WTC11 (cell line): ENCODE measurements around the gene RAMP3. TPM values are rescaled to one million over a fixed set of nuclear protein-coding genes. Genes with fewer than 3 reads are reported as not detected.

Source experiments
- ATAC-seq: fragments of 200-7000 bp; cut with Tn5 transposase; 2 replicates; pipeline ENCODE4 v1.10.0; 2021; ENCODE audit warnings: mild to moderate bottlenecking, moderate library complexity
- CTCF ChIA-PET: fragments of 300-600 bp; sonication (Branson Sonifier 250); formaldehyde crosslinking; loops from one replicate; lab custom pipeline; 2021; ENCODE audit warnings: antibody characterized with exemption; lab: Charles Lee
- POLR2A ChIA-PET: fragments of 350-600 bp; sonication (Branson Sonifier 250); formaldehyde crosslinking; loops from one replicate; lab custom pipeline; 2021; ENCODE audit warnings: antibody characterized with exemption; lab: Charles Lee
- DNase-seq: peaks from one replicate; pipeline ENCODE4 v3.0.0; 2021; ENCODE audit warnings: low spot score
- H3K27ac Mint-ChIP-seq: 2 replicates; pipeline ENCODE4 v1.8.0; 2021; ENCODE audit warnings: mixed read lengths
- H3K27me3 Mint-ChIP-seq: 2 replicates; pipeline ENCODE4 v1.8.0; 2021; ENCODE audit warnings: low read depth, mild to moderate bottlenecking, moderate library complexity, mixed read lengths
- H3K36me3 Mint-ChIP-seq: 2 replicates; pipeline ENCODE4 v1.8.0; 2021; ENCODE audit warnings: mixed read lengths
- H3K4me1 Mint-ChIP-seq: 2 replicates; pipeline ENCODE4 v1.8.0; 2022; ENCODE audit warnings: mixed read lengths
- H3K4me3 Mint-ChIP-seq: 2 replicates; pipeline ENCODE4 v1.8.0; 2021; ENCODE audit warnings: mild to moderate bottlenecking, moderate library complexity, mixed read lengths
- H3K9me3 Mint-ChIP-seq: 2 replicates; pipeline ENCODE4 v1.8.0; 2021; ENCODE audit warnings: mixed read lengths
- AFF4 ChIP-seq: sonication (generic); formaldehyde crosslinking; IDR thresholded peaks from 2 replicates; pipeline ENCODE4 v1.8.1; 2023; ENCODE audit warnings: mild to moderate bottlenecking, missing genetic modification reagents, borderline replicate concordance
- ELF4 ChIP-seq: sonication (generic); formaldehyde crosslinking; IDR thresholded peaks from 2 replicates; pipeline ENCODE4 v1.8.1; 2022; ENCODE audit warnings: low read depth, mild to moderate bottlenecking, moderate library complexity, missing genetic modification reagents
- ETV6 ChIP-seq: sonication (generic); formaldehyde crosslinking; IDR thresholded peaks from 2 replicates; pipeline ENCODE4 v1.8.1; 2022; ENCODE audit warnings: mild to moderate bottlenecking, missing genetic modification reagents
- FOXK1 ChIP-seq: sonication (generic); formaldehyde crosslinking; IDR thresholded peaks from 2 replicates; pipeline ENCODE4 v1.8.0; 2022; ENCODE audit warnings: mild to moderate bottlenecking, moderate library complexity, missing genetic modification reagents
- GABPB1 ChIP-seq: sonication (generic); formaldehyde crosslinking; IDR thresholded peaks from 2 replicates; pipeline ENCODE4 v1.8.1; 2023; ENCODE audit warnings: mild to moderate bottlenecking, missing genetic modification reagents
- GRHL2 ChIP-seq: fragments of 250-450 bp; sonication (Bioruptor Pico); IDR thresholded peaks from 2 replicates; pipeline ENCODE4 v1.8.0; 2022; ENCODE audit warnings: mild to moderate bottlenecking, moderate library complexity; ENCODE audit not compliant: insufficient replicate concordance, severe bottlenecking
- MYBL2 ChIP-seq: sonication (generic); formaldehyde crosslinking; IDR thresholded peaks from 2 replicates; pipeline ENCODE4 v1.8.1; 2023; ENCODE audit warnings: mild to moderate bottlenecking, moderate library complexity, missing genetic modification reagents
- OVOL2 ChIP-seq: fragments of 250-450 bp; sonication (Bioruptor Pico); IDR thresholded peaks from 2 replicates; pipeline ENCODE4 v1.9.0; 2021; ENCODE audit warnings: mild to moderate bottlenecking, borderline replicate concordance
- PRRX2 ChIP-seq: fragments of 250-450 bp; sonication (Bioruptor Pico); IDR thresholded peaks from 2 replicates; pipeline ENCODE4 v1.8.0; 2021; ENCODE audit warnings: mild to moderate bottlenecking
- SMAD4 ChIP-seq: sonication (generic); formaldehyde crosslinking; IDR thresholded peaks from 2 replicates; pipeline ENCODE4 v1.8.0; 2022; ENCODE audit warnings: mild to moderate bottlenecking, missing genetic modification reagents
- SOX15 ChIP-seq: fragments of 250-450 bp; sonication (Bioruptor Pico); IDR thresholded peaks from 2 replicates; pipeline ENCODE4 v1.9.0; 2021; ENCODE audit warnings: mild to moderate bottlenecking
- ZNF416 ChIP-seq: fragments of 250-450 bp; sonication (Bioruptor Pico); IDR thresholded peaks from 2 replicates; pipeline ENCODE4 v1.9.0; 2021; ENCODE audit warnings: mild to moderate bottlenecking, inconsistent platforms
- ZNF423 ChIP-seq: fragments of 250-450 bp; sonication (Bioruptor Pico); IDR thresholded peaks from 2 replicates; pipeline ENCODE4 v2.1.2; 2022; ENCODE audit warnings: mild to moderate bottlenecking, moderate library complexity
- total RNA-seq: library from RNA; stranded (reverse); gene quantifications from 3 replicates; pipeline ENCODE4 v1.2.3, GENCODE V29; 2021
- TF ChIP-seq, protein P1 (sequence below): sonication (generic); formaldehyde crosslinking; IDR thresholded peaks from 2 replicates; pipeline ENCODE4 v1.8.1; 2023; ENCODE audit warnings: mild to moderate bottlenecking, missing genetic modification reagents
- TF ChIP-seq, protein P2 (sequence below): sonication (generic); formaldehyde crosslinking; IDR thresholded peaks from 2 replicates; pipeline ENCODE4 v1.8.1; 2022; ENCODE audit warnings: low read depth, missing genetic modification reagents, borderline replicate concordance
- TF ChIP-seq, protein P3 (sequence below): sonication (generic); formaldehyde crosslinking; IDR thresholded peaks from 2 replicates; pipeline ENCODE4 v1.8.0; 2023; ENCODE audit warnings: mild to moderate bottlenecking, missing genetic modification reagents
- TF ChIP-seq, protein P4 (sequence below): fragments of 250-450 bp; sonication (Bioruptor Pico); conservative IDR thresholded peaks from 2 replicates; pipeline ENCODE4 v1.9.0; 2021; ENCODE audit warnings: mild to moderate bottlenecking
- TF ChIP-seq, protein P5 (sequence below): sonication (generic); formaldehyde crosslinking; IDR thresholded peaks from 2 replicates; pipeline ENCODE4 v1.8.1; 2023; ENCODE audit warnings: mild to moderate bottlenecking, missing genetic modification reagents
- TF ChIP-seq, protein P6 (sequence below): sonication (generic); formaldehyde crosslinking; IDR thresholded peaks from 2 replicates; pipeline ENCODE4 v1.8.1; 2022; ENCODE audit warnings: mild to moderate bottlenecking, missing genetic modification reagents, moderate library complexity, borderline replicate concordance

The RAMP3 gene
- total RNA-seq, 1 experiment from 2014 or later, result 0.85 TPM

GRCh38 chr7:45185864-45186250 is 28.3 kb downstream of the RAMP3 start:
- Mint-ChIP-seq H3K9me3 (no peaks in the 10 kb centered on the region), H3K4me1 (no peaks in the 10 kb centered on the region), H3K4me3 (no peak overlapping the region), H3K36me3 (no peaks in the 10 kb centered on the region), H3K27me3 (no peaks in the 10 kb centered on the region), H3K27ac (no peak overlapping the region)
- no peak for DNase-seq
- CTCF ChIA-PET, result no interaction called here
- POLR2A ChIA-PET, result no interaction called here
- no peak for TF ChIP-seq SOX15
- TF ChIP-seq OVOL2 (CRISPR knock-in tag), result no peak
- TF ChIP-seq, protein P1, sequence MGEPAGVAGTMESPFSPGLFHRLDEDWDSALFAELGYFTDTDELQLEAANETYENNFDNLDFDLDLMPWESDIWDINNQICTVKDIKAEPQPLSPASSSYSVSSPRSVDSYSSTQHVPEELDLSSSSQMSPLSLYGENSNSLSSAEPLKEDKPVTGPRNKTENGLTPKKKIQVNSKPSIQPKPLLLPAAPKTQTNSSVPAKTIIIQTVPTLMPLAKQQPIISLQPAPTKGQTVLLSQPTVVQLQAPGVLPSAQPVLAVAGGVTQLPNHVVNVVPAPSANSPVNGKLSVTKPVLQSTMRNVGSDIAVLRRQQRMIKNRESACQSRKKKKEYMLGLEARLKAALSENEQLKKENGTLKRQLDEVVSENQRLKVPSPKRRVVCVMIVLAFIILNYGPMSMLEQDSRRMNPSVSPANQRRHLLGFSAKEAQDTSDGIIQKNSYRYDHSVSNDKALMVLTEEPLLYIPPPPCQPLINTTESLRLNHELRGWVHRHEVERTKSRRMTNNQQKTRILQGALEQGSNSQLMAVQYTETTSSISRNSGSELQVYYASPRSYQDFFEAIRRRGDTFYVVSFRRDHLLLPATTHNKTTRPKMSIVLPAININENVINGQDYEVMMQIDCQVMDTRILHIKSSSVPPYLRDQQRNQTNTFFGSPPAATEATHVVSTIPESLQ, result no peak
- TF ChIP-seq, all 79 proteins: peak for 0
- no peak for ATAC-seq

DNA sequence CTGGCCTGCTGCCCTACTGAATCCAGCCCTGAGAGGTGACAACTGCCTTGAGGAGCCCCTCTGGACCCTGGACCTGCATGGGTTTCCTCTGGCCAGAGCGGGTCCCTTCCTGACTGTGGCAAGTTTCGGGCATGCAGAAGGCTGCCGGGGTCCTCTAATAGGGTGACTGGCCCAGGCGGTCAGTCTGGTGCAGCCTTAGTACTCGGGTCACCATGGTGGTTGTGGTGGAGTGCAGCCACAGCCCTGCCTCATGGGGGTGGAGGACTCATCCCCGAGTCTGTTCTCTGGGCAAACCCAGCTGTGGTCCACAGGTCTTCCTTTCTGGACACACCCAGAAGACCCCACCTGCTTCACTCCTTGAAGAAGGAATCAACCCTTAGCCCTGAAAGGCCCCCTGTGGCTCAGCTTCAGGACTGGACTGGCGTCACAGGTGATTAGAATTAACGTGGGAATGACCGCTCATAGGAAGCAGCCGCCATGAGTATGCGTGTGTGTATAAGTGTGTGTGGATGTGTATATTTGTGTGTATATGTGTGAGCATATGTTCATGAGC is 28.7 kb downstream of the RAMP3 start:
- Mint-ChIP-seq H3K27ac (no peak overlapping the region), H3K27me3 (no peaks in the 10 kb centered on the region), H3K36me3 (no peaks in the 10 kb centered on the region), H3K4me1 (no peaks in the 10 kb centered on the region), H3K4me3 (no peak overlapping the region), H3K9me3 (no peaks in the 10 kb centered on the region)
- POLR2A ChIA-PET, result no interaction called here
- no peak for ATAC-seq
- CTCF ChIA-PET, result no interaction called here
- DNase-seq, result no peak
- TF ChIP-seq, protein P2, sequence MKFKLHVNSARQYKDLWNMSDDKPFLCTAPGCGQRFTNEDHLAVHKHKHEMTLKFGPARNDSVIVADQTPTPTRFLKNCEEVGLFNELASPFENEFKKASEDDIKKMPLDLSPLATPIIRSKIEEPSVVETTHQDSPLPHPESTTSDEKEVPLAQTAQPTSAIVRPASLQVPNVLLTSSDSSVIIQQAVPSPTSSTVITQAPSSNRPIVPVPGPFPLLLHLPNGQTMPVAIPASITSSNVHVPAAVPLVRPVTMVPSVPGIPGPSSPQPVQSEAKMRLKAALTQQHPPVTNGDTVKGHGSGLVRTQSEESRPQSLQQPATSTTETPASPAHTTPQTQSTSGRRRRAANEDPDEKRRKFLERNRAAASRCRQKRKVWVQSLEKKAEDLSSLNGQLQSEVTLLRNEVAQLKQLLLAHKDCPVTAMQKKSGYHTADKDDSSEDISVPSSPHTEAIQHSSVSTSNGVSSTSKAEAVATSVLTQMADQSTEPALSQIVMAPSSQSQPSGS (CRISPR knock-in tag), result no peak
- TF ChIP-seq ZNF423 (CRISPR knock-in tag) (no peak), ZNF416 (no peak), GRHL2 (CRISPR knock-in tag) (no peak), SMAD4 (CRISPR knock-in tag) (no peak), FOXK1 (no peak), AFF4 (CRISPR knock-in tag) (no peak), SOX15 (no peak), ETV6 (no peak), MYBL2 (CRISPR knock-in tag) (no peak), PRRX2 (CRISPR knock-in tag) (no peak), GABPB1 (CRISPR knock-in tag) (no peak), ELF4 (CRISPR knock-in tag) (no peak)
- TF ChIP-seq, protein P3, sequence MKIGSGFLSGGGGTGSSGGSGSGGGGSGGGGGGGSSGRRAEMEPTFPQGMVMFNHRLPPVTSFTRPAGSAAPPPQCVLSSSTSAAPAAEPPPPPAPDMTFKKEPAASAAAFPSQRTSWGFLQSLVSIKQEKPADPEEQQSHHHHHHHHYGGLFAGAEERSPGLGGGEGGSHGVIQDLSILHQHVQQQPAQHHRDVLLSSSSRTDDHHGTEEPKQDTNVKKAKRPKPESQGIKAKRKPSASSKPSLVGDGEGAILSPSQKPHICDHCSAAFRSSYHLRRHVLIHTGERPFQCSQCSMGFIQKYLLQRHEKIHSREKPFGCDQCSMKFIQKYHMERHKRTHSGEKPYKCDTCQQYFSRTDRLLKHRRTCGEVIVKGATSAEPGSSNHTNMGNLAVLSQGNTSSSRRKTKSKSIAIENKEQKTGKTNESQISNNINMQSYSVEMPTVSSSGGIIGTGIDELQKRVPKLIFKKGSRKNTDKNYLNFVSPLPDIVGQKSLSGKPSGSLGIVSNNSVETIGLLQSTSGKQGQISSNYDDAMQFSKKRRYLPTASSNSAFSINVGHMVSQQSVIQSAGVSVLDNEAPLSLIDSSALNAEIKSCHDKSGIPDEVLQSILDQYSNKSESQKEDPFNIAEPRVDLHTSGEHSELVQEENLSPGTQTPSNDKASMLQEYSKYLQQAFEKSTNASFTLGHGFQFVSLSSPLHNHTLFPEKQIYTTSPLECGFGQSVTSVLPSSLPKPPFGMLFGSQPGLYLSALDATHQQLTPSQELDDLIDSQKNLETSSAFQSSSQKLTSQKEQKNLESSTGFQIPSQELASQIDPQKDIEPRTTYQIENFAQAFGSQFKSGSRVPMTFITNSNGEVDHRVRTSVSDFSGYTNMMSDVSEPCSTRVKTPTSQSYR (CRISPR knock-in tag), result no peak
- TF ChIP-seq, protein P4, sequence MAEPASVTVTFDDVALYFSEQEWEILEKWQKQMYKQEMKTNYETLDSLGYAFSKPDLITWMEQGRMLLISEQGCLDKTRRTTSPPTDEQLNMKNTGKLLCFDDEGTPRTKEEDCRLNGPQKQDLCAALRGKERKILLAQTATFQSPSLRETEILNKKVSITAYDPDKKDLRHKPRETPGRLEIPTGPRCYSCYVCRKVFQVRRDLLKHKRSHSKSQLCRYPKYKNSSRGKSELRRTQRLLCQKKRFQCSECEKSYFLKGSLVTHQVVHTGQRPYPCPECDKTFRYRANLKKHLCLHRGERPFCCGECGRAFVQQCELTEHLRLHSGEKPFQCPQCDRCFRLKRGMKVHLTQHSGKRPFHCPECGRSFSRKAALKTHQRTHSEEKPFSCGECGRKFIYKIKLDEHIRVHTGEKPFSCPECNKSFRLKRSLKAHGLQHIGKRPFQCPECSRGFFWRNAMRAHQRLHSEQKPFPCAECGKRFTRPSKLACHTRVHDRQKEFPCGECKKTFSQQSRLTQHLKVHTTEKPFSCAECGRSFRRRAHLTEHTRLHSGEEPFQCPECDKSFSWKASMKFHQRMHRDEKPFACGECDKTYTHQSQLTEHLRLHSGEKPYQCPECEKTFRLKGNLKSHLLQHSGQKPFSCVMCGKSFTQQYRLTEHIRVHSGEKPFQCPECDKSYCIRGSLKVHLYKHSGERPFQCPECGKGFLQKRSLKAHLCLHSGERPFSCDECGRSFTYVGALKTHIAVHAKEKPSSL (CRISPR knock-in tag), result no peak
- TF ChIP-seq, protein P5, sequence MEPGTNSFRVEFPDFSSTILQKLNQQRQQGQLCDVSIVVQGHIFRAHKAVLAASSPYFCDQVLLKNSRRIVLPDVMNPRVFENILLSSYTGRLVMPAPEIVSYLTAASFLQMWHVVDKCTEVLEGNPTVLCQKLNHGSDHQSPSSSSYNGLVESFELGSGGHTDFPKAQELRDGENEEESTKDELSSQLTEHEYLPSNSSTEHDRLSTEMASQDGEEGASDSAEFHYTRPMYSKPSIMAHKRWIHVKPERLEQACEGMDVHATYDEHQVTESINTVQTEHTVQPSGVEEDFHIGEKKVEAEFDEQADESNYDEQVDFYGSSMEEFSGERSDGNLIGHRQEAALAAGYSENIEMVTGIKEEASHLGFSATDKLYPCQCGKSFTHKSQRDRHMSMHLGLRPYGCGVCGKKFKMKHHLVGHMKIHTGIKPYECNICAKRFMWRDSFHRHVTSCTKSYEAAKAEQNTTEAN, result no peak
- TF ChIP-seq, protein P6, sequence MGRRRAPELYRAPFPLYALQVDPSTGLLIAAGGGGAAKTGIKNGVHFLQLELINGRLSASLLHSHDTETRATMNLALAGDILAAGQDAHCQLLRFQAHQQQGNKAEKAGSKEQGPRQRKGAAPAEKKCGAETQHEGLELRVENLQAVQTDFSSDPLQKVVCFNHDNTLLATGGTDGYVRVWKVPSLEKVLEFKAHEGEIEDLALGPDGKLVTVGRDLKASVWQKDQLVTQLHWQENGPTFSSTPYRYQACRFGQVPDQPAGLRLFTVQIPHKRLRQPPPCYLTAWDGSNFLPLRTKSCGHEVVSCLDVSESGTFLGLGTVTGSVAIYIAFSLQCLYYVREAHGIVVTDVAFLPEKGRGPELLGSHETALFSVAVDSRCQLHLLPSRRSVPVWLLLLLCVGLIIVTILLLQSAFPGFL (CRISPR knock-in tag), result no peak
